Activated CD4-positive, CD25-positive, alpha-beta regulatory T cell treated with anti-CD3 and anti-CD28 coated beads, Interleukin-2, amount 50 U/mL, for 24 hours (primary cell): Measurements from ENCODE around the gene SETD1B.
A peak's percentile ranks its signal among the peaks of the same experiment; 100 is the strongest.
"Not testable (repeated sequence)": the region's sequence is repeated elsewhere in the genome, so short reads cannot be mapped to it uniquely, and the experiment has no call there.

Source experiments
- ATAC-seq, 2 donors: fragments of 150-1000 bp; cut with Tn5 transposase; one replicate each; pipeline ENCODE4 v1.10.0; 2021; ENCODE audit warnings: mild to moderate bottlenecking in 1 of 2, moderate library complexity in 1 of 2

SETD1B gene

DNA sequence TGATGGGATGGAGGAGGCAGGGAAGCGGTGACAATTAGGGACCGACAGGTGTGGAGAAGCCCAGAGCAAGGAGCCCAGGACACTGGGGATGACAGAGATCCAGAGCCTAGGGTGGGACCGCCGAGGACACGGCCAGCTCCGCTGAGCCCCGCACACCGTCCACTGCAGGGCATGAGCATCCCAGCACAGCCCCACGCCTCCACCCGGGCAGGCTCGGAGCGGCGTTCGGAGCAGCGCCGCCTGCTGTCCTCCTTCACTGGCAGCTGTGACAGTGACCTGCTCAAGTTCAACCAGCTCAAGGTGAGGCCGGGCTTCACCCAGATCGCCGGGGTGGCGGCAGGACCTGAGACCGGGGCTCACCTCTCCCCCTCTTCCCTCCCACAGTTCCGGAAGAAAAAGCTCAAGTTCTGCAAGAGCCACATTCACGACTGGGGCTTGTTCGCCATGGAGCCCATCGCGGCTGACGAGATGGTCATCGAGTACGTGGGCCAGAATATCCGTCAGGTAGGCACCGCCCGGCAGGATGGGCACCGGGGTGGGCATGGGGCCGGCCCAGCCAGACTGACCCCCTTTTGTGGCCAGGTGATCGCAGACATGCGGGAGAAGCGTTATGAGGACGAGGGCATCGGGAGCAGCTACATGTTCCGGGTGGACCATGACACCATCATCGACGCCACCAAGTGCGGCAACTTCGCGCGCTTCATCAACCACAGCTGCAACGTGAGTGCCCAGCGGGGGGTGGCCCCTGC lies 23.7 kb downstream of the SETD1B start:
- ATAC-seq, result no peak

DNA sequence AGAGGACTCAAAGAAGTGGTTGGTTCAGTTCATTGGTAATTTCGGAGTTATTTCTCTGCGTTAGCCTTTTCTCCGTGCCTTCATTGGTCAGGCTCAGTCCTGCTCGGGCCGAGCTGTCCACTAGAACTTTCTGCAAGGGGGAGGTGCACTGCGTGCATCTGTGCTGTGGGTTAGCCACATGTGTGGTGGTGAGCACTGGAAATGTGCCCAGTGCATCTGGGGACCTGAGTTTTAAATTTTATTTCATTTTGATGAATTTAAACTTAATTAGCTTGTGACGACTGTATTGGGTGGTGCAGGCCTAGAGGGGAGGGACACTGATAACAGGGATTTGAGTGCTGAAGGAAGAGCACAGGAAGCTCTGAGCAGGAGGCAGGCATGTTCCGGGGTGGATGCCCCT lies 24.5 kb downstream of the SETD1B start:
- ATAC-seq, result no peak

DNA sequence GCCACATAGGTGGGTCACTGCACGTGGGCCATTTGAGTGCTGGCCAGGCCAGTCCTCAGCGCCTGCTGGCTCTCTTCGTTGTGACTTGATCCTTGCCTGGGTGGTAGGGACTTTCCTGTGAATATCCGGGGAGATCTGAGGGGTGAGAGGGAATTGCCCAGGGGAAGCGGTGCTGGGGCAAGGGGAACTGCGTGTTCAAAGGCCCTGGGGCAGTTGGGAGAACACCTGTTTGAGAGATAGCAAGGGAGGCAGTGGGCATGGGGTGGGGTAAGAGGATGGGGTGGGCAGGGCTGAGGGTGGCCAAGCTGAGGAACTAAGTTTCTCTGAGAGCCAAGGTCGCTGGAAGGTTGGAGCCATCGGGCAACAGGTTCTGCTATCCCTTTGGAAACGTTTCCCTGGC lies 25.0 kb downstream of the SETD1B start:
- ATAC-seq, result no peak

DNA sequence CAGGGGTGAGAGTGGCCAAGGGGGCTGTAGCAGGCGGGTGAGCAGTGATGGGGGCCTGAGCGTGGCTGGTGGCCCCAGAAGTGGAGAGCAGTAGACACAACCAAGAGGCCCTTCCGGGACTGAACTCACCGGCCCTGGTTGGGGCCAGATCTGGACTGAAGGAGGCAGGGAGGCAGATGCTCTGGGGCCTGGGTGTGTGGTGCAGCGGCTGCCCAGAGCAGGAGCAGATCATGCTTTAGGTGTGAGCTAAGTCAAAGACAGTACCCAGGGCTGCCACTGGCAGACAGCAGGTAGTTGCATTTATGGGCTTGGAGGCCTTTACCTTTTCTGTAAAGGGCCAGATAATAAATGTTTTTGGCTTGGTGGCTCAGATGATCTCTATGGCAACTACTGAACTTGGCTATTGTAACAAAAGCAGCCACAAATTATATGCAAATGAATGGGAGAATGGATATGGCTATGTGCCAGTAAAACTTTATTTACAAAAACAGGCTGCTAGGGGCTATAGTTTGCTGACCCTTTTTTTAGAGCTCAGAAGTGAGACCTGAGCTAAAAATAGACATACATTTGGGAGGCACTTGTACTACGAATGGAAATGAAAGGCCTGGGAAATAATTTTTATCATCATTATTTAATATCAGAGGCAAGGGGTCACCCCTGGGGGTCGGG lies 25.6 kb downstream of the SETD1B start:
- ATAC-seq, result no peak

DNA sequence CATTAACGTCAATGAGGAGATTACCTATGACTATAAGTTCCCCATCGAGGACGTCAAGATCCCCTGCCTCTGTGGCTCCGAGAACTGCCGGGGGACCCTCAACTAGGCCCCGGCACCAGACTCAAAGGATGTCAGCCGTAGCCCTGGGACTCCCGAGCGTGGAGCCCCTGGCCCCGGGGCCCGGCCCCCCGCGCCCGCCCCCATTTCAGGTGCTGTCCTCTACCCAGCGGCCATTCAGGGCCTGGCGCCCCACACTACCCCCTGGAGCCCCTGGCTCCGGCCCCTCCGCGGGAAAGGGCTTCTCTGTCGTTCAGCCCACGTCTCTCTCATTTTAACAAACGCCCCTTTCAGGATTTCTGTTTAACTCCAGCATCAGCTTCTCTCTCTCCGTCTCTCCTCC lies 26.3 kb downstream of the SETD1B start:
- ATAC-seq, result no peak

DNA sequence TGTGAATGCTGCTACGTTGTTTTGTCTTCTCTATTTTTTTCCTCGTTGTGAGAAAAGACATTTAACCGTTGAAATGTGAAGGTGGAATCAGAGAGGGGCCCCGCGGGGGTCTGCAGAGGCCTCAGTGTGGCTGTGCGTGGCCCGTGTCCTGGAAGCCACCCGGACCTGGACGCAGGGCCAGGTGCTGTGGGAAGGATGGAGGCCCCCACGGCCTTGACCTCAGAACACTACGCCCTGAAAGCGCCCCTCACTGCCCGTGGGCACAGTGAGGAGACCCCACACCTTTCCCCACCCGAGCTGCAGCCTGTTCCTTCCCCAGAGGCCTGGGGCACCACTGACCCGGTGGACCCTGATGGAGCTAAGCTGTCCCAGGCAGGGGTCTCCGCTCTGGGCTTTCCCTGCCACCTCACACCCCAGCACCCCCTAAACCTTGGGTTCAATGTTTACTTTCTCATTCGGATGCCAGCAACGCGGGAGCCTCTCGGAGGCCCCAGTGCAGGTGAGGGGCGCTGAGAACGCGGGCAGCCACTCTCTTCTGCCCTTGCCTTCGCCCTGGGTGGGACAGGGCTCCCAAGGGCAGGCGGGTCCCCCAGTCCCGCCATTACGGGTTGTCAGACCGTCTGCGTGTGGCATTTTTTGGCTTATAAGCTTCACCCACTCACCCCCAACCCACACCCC lies 26.9 kb downstream of the SETD1B start:
- ATAC-seq, result no peak

DNA sequence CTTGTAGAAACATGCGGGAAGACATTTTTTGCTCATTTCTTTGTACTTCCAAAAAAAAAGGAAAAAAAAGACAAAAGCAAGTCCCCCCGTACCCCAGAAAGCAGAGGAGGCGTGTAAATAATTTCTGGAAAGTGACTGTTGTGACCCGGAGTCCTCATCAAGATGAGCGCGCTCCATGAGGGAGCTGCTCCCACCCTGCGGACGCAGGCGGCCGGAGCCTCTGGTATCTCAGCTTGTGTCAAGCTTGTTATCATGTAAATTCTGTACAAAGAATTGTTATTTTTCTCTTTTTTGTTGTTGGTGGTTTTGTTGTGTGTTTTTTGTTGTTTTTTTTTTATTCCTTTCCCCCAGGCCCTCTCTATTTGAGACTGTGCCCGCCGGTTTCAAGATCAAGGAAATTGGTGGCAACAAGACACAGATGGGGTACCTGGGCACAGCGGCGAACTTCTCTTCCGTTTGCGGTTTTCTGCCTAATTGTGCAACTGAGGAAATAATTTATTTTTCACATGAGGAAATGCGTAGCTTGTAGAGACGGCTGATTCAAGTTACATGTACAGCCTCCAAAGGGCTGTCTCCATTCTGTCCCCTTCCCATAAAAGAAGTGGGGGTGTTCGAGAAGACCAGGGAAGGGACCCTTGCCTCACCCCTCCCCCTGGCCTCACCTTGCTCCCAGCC lies 27.9 kb downstream of the SETD1B start:
- ATAC-seq, result no peak

DNA sequence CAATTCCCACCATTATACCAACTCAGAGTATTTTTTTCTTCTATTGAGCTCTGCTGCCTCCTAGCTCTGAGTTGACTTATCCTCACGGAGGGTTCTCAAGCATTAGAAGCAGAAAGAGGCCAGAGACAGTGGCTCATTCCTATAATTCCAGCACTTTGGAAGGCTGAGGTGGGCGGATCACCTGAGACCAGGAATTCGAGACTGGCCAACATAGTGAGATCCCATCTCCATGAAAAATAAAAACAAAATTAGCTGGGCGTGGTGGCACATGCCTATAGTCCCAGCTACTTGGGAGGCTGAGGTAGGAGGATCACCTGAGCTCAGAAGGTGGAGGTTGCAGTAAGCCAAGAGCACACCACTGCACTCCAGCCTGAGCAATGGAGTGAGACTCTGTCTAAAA lies 33.9 kb downstream of the SETD1B start:
- no peak for ATAC-seq

DNA sequence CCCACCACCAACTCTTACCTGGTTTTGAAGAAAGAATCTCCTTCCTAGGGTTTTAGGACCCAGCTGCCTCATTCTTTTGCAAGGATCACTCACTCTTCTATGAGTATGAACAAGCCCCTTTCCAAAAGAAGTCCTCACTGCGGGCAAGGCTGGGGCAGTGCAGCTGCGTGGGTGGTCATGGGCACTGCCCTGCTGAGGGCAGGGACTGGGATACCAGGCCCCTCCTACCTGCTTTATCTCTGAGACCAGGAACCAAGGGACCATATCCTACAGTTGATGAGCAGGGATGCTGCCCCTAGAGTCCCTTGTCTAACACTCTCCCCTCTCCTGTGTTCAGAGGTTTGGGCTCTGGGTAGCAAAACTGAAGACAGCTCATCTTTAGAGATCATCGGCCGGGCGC lies 34.3 kb downstream of the SETD1B start:
- no peak for ATAC-seq

DNA sequence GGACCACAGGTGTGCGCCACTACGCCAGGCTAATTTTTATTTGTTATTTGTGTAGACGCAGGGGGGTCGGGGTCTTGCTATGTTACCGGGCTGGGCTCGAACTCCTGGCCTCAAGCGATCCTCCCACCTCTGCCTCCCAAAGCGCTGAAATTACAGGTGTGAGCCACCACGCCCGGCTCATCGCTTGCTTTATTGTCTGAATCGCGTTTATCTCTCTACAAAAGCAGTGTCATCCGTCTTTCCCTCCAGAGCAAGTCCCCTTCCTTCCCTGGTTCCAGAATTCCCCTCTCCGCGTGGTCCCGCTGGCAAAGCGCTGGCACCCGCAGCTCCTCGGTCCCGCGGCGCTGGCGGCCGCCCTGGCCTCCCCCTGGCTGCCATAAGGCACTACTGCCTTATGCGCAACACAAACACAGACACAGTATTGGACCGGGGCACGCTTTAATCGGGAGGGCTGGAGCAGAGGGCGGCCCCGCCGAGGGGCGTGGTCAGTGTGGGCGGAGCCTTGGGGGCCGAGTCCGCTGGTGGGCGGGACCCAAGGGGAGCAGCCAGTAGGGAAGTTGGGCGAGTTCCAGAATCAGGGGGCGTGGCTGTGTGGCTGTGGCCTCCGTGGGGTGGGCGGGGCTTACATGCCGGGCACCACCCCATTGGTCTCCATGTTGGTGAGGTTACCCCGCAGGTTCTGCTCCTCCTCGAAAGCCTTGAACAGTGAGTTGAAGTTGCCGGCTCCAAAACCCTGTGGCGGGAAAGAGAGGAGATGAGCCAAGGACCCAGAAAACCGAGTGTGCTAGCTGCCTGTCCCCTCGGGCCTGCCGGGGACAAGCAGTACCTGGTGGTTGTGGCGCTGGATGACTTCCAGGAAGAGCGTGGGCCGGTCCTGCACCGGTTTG lies 35.5 kb downstream of the SETD1B start:
- peak; percentile 96 to 97 for ATAC-seq

DNA sequence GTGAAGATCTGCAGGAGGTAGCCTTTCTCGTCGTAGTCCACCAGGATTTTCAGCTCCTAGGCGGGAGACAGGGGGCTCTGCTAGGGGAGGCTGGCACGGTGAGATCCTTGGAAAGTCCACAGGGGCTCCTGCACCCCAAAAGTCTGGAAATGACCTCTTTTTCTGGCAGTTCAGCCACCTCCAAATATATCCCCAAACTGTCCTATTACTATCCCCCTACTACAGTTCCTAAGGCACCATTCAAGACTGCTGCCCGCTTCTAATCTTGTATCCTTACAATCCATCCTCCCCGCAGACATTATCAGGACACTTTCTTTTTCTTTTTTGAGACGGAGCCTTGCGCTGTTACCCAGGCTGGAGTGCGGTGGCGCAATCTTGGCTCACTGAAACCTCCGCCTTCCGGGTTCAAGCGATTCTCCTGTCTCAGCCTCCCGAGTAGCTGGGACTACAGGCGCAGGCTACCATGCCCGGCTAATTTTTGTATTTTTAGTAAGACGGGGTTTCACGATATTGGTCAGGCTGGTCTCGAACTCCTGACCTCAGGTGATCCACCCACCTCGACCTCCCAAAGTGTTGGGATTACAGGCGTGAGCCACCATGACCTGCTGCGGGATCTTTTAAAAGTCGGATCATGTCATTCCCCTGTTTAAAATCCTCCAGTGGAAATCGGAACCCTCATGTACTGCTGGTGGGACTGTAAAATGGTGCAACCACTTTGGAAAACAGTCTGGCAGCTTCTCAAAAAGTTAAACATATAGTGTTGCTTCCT lies 36.4 kb downstream of the SETD1B start:
- no peak for ATAC-seq

DNA sequence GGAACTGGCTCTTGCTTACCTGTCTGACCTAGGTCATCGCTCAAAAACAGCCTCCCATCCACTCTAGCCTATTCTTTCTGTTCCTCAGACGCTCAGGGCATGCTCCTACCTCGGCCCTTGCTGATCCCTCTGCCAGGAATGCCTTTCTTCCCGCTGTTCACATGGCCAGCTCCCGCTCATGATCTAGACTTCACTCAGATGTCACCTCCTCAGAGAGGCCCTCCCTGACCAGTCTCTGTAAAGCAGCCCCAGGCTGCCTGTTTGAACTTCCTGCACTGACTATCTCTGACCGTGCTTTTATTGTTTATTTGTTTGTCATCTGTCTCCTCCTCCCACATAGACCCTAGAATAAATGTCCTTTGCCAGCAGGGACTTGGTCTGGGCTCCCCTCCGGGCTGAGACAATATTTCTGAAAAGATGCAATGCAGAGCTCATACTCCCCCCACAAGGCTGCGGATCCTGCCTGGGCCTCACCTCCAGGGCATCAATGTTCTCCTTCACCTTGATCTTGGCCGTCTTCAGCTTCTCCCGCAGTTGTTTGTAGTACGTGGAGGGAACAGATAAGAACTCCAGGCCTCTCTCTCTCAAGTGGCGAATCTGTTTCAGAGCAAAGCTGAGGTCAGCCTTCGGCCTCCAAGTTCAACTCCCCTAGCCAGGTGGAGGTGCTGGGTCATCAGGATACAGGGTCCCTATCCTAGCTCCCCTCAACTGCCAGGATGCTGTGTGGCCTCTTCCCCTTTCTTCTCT lies 39.6 kb downstream of the SETD1B start:
- no peak for ATAC-seq

DNA sequence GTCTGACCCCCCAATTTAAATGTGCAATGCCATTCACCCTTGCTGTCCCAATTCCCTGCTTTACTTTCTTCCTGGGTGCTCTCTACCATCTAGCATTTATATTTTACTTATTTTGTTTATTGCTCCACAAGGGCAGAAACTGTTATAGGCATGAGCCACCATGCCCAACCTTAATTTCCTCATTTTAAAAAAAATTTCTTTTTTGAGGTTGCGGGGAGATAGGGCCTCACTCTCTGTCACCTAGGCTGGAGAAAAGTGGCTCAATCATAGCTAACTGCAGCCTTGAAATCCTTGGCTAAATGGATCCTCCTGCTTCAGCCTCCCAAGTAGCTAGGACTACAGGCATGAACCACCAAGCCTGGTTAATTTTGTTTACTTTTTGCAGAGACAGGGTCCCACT lies 41.9 kb downstream of the SETD1B start:
- ATAC-seq, result no peak

DNA sequence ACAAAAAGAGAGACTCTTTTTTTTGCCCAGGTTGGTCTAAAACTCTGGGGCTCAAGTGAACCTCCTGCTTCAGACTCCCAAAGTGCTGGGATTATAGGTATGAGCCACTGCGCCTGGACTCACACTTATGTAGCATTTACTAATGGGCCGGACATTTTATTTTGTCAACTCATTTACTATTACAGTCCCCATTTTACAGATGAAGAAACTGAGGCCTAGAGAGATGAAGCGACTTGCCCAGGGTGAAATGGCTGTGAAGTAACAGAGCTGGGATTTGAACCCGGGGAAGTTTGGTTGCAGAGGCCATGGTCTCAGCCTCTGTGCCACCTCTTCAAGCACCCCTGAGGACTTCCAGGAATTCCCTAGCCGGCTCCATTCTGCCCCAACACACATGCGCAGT lies 45.4 kb downstream of the SETD1B start:
- no peak for ATAC-seq

DNA sequence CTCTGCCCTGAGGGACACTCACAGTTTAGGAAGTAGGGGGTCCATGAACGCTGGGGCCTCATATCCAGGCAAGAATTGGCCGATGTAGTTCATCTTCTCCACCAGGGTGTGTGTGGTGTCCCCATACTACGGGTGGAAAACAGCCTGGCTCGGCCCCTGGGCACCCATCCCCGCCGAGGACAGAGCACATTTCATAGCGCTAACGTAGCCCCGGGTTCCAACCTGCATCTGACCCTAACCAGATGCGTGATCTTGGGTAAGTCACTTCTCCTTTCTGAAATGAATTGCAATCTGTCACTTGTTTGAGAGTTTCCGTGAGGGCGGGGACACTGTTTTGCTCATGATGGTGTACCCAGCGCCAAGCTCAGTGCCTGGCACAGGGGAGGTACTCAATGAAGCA lies 45.9 kb downstream of the SETD1B start:
- no peak for ATAC-seq

DNA sequence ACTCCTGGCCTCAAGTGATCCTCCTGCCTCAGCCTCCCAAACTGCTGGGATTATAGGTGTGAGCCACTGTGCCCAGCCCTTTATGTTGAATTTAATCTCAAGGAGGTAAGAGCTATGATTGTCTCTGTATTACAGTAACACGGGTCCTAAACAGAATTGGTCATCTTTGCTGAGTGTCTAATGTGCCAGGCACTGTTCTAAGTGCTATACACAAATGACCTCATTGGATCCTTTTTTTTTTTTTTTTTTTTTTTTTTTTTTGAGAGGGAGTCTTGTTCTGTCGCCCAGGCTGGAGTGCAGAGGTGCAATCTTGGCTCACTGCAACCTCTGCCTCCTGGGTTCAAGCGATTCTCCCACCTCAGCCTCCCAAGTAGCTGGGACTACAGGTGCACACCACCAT lies 48.6 kb downstream of the SETD1B start:
- ATAC-seq, result not testable (repeated sequence)

DNA sequence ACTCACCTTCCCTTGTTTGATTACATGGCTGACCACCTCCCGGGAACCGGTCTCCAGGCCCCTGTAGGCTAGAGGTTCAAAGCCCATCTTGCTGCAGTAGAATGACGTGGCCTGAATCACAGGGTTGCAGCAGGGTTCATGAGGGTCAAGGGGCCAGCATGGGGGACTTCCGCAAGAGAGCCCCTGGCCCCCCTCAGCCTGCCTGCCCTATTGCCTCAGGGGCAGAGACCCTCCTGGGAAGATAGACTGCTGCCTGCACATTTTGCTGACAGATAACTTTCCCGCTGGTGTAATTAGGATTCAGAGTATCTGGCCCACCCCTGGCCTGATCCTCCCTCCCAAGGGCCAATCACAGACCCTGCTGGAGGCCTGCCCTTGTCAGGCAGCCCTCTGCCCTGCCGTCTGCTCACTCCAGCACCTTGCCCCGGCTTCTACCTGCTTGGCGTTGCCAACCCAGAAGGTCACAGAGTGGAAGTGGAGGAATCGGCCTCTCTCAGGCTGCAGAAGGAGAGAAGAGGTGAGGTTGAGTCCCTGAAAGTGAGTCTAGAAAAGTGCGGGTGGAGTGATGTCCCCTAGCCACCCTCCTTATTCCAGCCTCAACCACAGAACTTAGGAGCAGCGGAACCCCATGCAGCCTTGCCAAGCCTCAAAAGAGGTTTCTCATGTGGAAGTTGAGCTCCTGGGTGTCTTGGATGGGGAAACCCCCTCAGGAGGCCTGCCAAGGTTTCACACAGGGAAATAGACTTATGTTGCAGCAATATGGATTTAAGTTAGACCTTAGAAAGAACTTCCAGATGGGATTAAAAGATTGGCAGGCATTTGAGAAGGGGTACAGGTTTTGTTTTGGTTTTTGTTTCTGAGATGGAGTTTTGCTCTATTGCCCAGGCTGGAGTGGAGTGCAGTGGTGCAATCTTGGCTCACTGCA lies 53.8 kb downstream of the SETD1B start:
- ATAC-seq, result no peak

DNA sequence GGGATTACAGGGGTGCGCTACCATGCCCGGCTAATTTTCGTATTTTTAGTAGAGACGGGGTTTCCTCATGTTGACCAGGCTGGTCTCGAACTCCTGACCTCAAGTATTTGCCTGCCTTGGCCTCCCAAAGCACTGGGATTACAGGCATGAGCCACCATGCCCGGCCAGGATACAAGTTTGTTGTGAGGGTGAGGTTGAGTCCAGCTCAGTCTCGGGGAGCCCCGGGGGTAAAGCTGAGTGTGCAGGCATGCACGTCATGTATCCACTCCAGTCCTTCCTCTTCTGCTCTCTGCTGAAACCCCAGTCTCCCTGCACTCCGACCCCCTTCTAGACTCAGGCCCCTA lies 54.5 kb downstream of the SETD1B start:
- ATAC-seq, result no peak

DNA sequence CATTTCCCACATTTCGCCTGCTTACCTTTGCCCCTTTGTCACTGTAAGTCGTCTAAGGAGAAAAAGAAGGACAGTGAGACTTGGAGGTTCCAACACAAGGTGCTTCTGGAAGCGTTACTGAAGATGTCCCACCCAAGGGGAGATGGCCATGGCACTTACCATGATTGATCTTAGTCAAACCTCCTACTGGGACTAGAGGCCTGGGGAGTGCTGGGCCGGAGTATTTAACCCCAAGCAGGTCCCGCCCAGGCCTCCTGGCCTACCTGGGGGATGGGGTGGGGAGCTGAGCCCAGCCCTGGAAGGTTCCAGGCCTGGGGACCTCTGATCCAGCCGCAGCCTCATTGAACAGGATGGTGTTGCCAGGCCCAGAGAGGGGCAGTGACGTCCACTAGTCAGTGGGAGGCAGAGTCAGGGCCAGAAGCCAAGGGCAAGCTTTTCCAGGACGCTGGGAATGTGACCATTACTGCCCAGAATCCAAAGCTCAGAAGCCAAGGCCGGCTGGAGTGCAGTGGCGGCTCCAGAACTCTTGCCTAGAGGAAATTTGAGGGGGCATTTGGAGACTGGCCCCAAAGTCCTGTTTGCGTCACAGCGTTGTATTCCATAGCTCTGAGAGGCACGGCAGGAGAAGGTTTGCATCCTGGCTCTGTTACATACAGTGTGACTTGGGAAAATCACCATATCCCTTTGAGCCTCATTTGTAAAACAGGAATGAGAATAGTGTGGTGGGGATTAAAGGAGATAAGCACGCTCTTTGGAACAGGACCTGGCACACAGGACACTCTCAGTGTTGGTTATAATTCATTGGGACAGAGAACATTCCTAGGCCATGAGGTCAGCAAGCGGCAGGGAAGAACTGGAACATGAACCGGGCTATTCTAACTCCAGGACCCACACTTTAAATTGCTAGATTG lies 55.1 kb downstream of the SETD1B start, which contains the start of gene HPD:
Gene HPD, minus strand, starts transcription at position 198 of the 911 bp plus-strand sequence. Its CDS starts 36 bp downstream, at position 162.
- ATAC-seq, result no peak
